A673 (cell line): ENCODE results near the gene NR2F1.
A peak's percentile ranks its signal among the peaks of the same experiment; 100 is the strongest.

Experiments
- EZH2 ChIP-seq: fragments of 200-600 bp; sonication (generic); IDR thresholded peaks from 2 replicates; pipeline ENCODE4 v1.6.1; 2017; ENCODE audit warnings: borderline replicate concordance, low read depth, mild to moderate bottlenecking, mixed read lengths, antibody characterized with exemption, low read length; ENCODE audit not compliant: poor library complexity, severe bottlenecking
- TF ChIP-seq, protein P1 (sequence below): fragments of 300-800, 200-600 bp; sonication (generic); conservative IDR thresholded peaks from 2 replicates; pipeline ENCODE4 v1.5.1; 2017; ENCODE audit warnings: low read depth, mild to moderate bottlenecking, antibody characterized with exemption, low read length, moderate library complexity, mixed read lengths

DNA sequence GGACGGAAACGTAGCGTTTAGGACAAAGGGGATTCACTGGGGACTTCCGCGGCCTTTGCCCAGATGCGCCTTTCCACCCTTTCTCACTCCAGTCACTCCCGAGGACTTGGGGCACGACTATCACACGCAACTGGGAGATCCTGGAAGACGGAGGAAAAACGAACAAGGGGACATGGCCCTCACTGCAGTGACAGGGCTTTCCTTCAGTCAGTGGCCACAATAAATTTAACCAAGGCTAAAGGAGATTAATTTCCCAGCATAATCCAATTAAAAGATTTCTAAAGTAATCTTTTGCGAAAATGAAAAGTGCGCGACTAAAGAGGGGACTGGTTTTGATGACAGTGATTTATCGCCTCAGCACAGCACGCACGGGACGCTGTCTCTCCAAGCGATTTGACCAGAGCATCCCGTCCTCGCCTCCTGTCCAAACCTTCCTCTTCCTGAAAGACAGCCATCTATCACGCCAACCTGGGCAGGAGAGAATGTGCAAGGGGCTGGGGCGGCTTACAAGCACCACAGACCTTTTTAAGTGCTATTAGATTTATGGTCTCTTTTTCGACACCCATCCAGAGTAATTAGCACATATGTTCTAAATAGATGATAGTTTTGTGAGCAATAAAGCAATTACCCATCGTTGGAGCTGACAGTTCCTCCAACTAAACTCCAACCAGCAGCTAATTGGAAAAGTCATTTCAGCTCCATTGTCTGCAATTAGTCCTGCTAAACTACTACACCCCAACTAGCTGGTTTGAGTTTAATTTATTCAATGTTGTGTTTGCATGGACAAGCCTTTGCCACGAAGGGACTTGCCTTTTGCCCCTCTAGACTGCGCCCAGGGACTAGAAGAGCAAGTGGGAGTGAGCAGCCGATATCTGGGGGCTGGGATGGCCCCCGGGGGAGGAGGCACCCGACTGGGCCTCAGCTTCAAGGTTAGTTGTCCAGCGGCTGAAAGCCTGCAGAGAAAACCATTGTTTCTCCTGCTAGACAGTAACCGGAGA lies 9.4 kb upstream of the NR2F1 start:
- TF ChIP-seq, protein P1, sequence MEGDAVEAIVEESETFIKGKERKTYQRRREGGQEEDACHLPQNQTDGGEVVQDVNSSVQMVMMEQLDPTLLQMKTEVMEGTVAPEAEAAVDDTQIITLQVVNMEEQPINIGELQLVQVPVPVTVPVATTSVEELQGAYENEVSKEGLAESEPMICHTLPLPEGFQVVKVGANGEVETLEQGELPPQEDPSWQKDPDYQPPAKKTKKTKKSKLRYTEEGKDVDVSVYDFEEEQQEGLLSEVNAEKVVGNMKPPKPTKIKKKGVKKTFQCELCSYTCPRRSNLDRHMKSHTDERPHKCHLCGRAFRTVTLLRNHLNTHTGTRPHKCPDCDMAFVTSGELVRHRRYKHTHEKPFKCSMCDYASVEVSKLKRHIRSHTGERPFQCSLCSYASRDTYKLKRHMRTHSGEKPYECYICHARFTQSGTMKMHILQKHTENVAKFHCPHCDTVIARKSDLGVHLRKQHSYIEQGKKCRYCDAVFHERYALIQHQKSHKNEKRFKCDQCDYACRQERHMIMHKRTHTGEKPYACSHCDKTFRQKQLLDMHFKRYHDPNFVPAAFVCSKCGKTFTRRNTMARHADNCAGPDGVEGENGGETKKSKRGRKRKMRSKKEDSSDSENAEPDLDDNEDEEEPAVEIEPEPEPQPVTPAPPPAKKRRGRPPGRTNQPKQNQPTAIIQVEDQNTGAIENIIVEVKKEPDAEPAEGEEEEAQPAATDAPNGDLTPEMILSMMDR, result no peak
- peak; percentile 14 for TF ChIP-seq EZH2
